GM21576 (cell line): Measurements from ENCODE around the gene IGF2R.
"Not testable (repeated sequence)": the region's sequence is repeated elsewhere in the genome, so short reads cannot be mapped to it uniquely, and the experiment has no call there.

Experiments used
- ATAC-seq: cut with Tn5 transposase; IDR thresholded peaks from one replicate; pipeline ENCODE4 v1.9.1; 2021; ENCODE audit warnings: mild to moderate bottlenecking, moderate library complexity; ENCODE audit not compliant: unreplicated experiment

IGF2R gene

GRCh38 chr6:160111806-160112205 lies 142.9 kb downstream of the IGF2R start:
- ATAC-seq, result no peak

- no peak for ATAC-seq
These were observed 143.9 kb downstream of the IGF2R start for GRCh38 chr6:160112628-160113299.

GRCh38 chr6:160114536-160114935 lies 145.7 kb downstream of the IGF2R start:
- not testable (repeated sequence) for ATAC-seq

GRCh38 chr6:160115421-160115820 lies 146.5 kb downstream of the IGF2R start:
- no peak for ATAC-seq

- ATAC-seq, result no peak
These were observed 147.5 kb downstream of the IGF2R start for GRCh38 chr6:160116411-160116810.

- ATAC-seq, result no peak
These were observed 148.3 kb downstream of the IGF2R start for GRCh38 chr6:160117137-160117536.

GRCh38 chr6:160118620-160119229 lies 149.8 kb downstream of the IGF2R start:
- ATAC-seq, result no peak

- no peak for ATAC-seq
These were observed 151.2 kb downstream of the IGF2R start for GRCh38 chr6:160120087-160120486.

GRCh38 chr6:160121558-160121957 lies 152.7 kb downstream of the IGF2R start, which contains the start of gene SLC22A1:
SLC22A1 (plus strand) TSS chr6:160121815; CDS start chr6:160121936, 121 bp downstream.
- no peak for ATAC-seq

GRCh38 chr6:160121981-160122380 lies 153.1 kb downstream of the IGF2R start:
- ATAC-seq, result no peak

- no peak for ATAC-seq
These were observed 153.9 kb downstream of the IGF2R start for GRCh38 chr6:160122744-160123143.

- no peak for ATAC-seq
These were observed 155.1 kb downstream of the IGF2R start for GRCh38 chr6:160124007-160124406.

- ATAC-seq, result no peak
These were observed 155.7 kb downstream of the IGF2R start for GRCh38 chr6:160124605-160125004.

GRCh38 chr6:160125105-160125504 lies 156.2 kb downstream of the IGF2R start:
- not testable (repeated sequence) for ATAC-seq

- ATAC-seq, result no peak
These were observed 158.6 kb downstream of the IGF2R start for GRCh38 chr6:160127270-160128124.

- ATAC-seq, result no peak
These were observed 159.3 kb downstream of the IGF2R start for GRCh38 chr6:160128125-160128683.

GRCh38 chr6:160128879-160129516 lies 160.1 kb downstream of the IGF2R start:
- no peak for ATAC-seq

GRCh38 chr6:160129881-160130615 lies 161.2 kb downstream of the IGF2R start:
- ATAC-seq, result no peak

- ATAC-seq, result no peak
These were observed 162.0 kb downstream of the IGF2R start for GRCh38 chr6:160130729-160131484.
